TTC549 (cell line): ENCODE results near the gene MIA3.
"Not testable (repeated sequence)": the region's sequence is repeated elsewhere in the genome, so short reads cannot be mapped to it uniquely, and the experiment has no call there.

ENCODE experiments used
- FAIRE-seq: peaks from 2 replicates; lab custom pipeline; 2012; peaks lifted over from hg19 to GRCh38; lab: Jason Lieb, UNC

MIA3 gene

DNA sequence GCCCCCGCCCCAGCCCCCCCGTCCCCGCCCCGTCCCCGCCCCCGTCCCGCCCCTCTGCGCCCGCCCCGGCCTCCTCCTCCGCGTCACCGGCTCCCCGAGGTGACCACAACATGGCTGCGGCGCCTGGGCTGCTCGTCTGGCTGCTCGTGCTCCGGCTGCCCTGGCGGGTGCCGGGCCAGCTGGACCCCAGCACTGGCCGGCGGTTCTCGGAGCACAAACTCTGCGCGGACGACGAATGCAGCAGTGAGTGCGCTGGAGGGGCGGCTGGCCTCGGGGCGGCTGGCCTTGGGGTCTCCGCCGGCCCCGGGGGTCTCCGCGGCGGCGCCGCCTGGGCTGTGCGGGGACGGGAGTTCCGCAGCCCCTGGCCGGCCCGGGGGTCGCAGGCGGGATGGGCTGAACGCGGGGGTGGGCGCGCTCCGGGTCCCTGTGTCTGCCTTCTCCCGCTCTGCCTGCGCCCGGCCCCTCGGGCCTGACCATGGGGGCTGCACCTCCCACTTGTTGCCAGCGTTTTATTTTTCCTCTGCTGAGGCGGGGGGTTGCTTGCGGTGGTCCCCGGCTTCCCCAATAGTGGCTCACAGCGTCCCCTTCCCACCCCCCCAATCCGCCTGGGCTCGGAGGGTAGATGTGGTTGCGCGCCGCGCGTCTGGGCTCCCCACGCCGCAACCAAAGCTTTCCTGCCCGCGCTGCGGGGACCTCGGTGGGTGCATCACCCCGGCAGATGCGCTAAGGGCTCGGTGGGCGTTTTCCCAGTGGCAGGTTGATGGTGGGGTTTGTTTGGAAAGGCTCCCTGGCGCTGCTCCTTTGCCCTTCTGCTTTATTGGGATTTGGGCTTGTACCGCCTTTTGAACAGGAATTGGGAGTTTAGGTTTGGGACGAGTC is at the start of gene MIA3:
MIA3 (plus strand) TSS at position 97 of the 879 bp plus-strand sequence; CDS start at position 111, 14 bp downstream.
- FAIRE-seq: no peak

DNA sequence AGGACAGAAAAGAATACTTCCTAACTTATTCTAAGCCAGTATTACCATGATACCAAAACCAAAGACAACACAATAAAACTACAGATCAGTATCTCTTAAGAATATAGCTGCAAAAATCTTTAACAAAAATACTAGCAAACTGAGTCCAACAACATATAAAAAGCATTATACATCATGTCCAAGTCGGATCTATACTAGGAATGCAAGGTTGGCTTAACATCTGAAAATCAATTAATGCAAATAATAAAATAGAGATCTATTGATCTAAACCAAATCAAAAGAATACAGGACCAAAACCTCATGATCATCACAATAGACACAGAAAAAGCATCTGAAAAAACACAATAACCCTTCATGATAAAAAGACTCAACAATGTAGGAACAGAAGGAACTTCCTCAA is 47.1 kb upstream of the MIA3 start:
- FAIRE-seq: no peak

DNA sequence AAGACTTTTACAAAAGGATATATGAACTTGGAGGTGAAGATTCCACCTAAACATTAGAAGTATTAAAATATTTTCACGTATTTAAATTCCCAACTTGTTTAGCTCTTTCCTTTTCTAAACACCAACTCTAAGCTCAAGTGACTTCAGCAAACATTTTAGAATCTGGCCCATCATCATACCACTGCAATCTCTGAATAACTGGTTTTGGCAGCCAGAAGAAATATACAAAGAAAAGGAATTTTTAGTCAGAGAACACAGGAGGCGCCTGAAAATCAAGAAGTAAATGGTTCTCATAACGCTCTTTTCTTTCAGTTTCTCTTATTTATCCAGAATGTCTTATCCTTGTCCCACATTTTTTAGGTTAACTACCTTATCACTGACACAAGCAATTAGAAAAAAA is 38.6 kb upstream of the MIA3 start:
- FAIRE-seq: no peak

DNA sequence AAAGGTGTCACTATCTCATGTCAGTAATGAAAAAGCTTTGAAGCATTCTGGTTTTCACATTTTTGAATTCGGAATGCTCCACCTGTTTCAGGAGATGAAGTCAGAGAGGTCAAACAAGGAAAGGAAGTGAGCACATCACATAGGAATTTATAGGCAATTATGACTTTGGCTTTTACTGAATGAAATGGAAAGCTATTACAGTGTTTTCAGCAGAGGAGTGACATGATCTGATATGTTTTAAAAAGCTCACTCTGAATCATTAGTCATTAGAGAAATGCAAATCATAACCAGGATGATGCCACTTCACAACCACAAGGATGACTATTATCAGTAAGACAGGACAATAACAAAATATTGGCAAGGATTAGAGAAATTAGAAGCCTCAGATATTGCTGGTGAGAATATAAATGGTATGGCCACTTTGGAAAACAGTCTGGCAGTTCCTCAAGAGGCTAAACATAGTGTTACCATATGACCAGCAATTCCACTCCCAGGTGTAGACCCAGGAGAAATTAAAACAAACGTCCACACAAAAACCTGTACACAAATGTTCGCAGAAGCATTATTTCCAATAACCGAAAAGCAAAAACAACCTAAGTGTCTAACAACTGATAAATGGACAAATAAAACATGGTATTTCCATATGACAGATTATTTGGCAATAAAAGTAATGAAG is 35.7 kb upstream of the MIA3 start:
- FAIRE-seq: no peak

DNA sequence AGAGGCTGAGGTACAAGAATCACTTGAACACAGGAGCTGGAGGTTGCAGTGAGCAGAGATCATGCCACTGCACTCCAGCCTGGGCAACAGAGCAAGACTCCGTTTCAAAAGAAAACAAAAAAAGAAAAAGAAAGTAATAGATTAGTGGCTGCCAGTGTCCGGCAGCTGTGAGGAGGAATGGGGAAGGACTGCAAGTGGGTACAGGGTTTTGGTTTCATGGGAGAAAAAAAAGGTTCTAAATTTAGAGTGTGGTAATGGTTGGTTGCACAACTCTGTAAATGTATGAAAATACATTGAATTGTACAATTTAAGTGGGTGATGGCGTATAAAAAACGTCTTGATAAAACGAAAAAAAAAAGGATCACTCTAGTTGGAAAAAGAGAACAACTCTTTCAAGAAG is 34.8 kb upstream of the MIA3 start:
- no peak for FAIRE-seq

DNA sequence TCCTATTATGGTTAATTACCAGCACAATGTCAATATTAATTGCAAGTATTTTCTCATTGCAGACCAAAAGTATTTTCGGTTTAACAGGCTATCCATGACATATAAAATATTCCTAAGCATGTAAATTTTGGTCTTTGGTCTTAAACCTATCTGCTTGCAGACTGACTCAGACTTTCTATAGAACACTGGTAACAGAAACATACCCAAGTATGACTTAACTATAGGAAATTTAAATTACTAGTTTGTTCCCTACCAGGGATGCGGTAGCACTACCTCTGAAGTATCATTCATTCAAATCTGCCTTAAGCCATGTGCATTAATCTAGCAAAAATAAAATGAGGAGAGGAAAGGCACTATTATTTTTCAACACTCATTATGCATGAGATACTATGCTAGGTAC is 31.1 kb upstream of the MIA3 start:
- FAIRE-seq: no peak

DNA sequence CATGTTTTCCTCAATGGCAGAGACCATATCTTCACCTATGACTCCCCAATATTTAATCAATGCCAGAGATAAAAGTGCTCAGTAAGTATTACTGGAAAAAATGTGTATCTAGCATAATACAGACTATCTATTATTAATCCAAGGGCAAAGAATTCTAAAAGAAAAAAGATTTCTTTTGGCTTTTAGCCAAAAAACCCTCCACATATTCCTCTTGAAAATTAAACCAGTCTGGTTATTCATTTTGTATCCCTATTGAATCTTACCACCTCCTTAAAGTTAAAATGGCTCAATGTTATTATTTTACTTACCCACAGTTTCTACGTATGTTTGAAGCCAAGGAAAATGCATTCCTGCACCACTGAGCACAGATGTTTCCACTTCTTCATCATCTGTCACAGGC is 29.8 kb upstream of the MIA3 start:
- FAIRE-seq: no peak

DNA sequence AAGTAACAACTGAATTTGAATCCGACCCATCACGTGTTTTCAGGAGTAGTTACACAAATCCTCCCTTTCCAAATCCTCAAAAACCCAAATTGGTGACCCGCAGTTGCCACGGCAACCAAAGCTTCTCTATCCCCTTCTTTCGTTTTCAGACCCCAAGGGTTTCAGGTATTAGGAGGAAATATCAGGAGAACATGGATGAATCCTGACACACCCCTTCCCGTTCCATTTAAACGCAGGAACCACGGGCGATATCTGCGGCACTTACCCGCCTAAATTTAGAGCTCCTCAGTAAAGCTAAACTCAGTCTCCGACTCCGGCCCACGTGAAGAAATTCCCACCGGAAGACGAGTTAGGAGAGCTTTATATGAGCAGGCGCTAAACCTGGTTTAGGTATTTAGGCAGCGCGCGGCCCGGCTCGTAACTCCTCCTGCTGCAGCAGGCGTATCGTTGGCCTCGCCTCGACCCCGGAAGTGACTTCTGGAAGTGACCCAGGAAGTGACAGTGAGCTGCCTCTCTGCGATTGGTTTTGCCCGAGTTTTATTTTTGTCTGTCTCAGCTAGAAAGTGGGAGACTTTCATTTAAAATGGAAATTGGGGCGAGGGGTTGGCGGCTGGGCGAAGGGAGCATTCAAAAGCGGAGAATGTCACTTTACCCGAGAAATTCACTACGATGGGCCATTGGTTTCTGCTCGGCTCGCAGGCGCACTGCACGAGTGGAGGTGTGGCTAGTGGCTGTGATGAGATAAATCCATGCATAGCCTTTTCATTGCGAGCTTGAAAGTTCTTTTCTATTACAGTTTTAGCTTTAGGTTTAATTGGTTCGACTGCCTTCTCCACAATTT is 28.2 kb upstream of the MIA3 start, which contains the start of gene TAF1A:
TAF1A (minus strand) TSS at position 472 of the 841 bp plus-strand sequence.
- peak; percentile 91 for FAIRE-seq

- no peak for FAIRE-seq
Measured at GRCh38 chr1:222592171-222592570, 25.7 kb upstream of the MIA3 start.

- peak; percentile 67 for FAIRE-seq
Measured at GRCh38 chr1:222594789-222595188, 23.1 kb upstream of the MIA3 start.

- no peak for FAIRE-seq
Measured at GRCh38 chr1:222596696-222597095, 21.2 kb upstream of the MIA3 start.

DNA sequence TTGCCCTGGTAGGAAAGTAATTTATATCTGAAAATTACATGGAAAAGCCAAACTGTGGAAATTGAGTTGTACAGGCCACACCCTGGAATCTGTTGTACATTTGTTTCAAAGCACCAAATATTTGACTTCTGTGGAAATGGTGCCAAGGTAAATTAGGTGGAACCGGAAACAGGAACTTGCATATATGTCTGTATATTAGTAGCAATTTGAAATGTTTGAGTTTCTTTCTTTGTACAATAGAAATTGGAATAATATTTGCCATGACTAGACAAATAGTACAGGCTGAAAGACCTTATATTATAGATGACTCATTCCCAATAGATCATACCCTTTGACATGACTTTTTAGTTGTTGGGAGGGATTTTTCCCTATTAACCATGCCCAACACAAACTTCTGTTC is 17.6 kb upstream of the MIA3 start:
- FAIRE-seq: no peak

- no peak for FAIRE-seq
Measured at GRCh38 chr1:222601257-222601656, 16.6 kb upstream of the MIA3 start.

- no peak for FAIRE-seq
Measured at GRCh38 chr1:222606757-222607156, 11.1 kb upstream of the MIA3 start.

GRCh38 chr1:222609111-222609510 is 8.8 kb upstream of the MIA3 start:
- not testable (repeated sequence) for FAIRE-seq

DNA sequence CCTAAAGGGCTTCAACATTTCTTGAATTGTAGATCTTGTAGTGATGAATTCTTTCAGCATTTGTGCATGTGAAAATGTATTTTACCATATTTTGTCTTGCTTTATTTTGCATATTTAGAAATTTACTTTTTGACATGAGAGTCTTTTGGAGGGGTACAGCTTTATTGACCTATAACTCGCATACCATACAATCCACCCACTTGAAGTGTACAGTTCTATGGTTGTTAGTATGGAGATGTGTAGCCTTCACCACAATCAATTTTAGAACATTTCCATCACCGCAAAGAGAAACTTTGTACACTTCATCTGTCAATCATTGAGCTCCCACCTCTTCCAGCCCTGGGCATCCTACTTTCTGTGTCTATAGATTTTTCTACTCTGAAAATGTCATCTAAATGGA is 7.2 kb upstream of the MIA3 start:
- FAIRE-seq: no peak

- FAIRE-seq: no peak
Measured at GRCh38 chr1:222613627-222614026, 4.3 kb upstream of the MIA3 start.

DNA sequence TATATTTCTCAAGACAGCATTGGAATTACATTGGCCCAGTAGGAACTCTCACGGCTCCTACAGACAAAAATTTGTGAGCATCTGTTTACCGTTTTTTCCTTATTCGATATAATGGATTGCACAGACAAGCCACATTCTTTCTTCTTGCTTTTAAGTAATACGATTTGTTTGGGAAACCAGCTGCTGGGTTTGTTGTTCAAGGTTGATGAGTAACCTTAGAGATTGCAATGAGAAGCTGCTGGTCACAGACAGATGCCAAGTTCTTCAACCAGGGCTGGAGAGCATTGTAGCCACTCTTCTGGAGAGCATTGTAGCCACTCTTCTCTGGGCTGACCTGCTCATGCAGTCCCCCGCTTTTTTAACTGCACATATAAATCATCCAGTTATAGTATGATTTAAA is 1.4 kb upstream of the MIA3 start:
- no peak for FAIRE-seq

GRCh38 chr1:222617367-222617951 is 438 bp upstream of the MIA3 start:
- no peak for FAIRE-seq

- no peak for FAIRE-seq
Measured at GRCh38 chr1:222618880-222619596, 1.1 kb downstream of the MIA3 start.

DNA sequence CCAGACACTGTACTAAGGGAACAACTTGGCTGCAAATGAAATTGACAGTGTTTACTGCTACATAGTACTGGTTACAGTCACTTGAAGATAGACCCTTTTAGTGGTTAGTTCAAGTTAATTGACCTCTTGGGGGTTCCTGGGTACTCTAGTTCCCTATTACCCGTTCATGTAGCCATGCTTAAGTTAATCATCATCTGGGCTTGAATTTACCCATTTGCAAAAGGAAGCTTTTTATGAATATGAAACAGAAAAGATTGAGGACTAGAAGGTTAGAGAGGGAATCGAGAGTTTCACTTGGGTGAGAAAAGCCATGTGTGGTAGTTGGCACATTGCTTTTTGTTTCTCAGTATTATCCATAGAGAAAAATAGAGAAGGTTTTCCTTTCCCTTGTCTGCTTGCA is 2.7 kb downstream of the MIA3 start:
- FAIRE-seq: no peak

- FAIRE-seq: no peak
Measured at GRCh38 chr1:222622765-222623164, 4.9 kb downstream of the MIA3 start.
